ENCODE data around the gene MTHFD1L.

DNA sequence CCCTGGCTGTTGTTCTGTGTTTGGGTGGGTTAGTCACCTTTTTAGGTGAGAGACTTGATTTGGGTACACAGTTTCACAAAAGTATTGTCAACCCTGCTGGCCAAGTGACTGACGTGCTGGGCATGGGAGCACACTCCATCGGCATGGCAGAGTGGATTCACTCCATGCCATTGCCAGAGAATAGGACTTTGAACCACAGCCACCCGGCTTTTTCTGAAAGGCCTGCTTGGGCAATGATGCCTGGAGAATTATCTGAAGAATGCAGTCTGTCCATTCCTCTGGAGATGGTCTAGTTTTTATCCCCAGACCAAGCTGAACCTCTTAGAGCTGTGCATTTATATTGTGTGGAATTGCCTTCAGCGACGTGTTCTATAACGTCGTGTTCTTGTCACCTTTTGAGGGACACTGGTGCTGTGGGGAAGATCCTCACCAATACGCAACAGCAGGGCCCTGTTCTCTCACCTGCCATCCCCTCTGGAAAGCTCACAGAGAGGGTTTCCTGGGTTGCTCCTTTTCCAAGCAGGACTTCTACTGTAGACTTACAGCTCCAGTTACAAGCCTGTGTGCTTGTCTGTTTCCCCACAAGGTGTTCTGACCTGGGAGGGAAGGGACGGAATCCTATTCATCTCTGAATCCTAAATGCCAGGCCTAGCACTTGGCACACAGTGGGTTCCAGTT lies 190.9 kb downstream of the MTHFD1L start:
- TF ChIP-seq, protein P1, sequence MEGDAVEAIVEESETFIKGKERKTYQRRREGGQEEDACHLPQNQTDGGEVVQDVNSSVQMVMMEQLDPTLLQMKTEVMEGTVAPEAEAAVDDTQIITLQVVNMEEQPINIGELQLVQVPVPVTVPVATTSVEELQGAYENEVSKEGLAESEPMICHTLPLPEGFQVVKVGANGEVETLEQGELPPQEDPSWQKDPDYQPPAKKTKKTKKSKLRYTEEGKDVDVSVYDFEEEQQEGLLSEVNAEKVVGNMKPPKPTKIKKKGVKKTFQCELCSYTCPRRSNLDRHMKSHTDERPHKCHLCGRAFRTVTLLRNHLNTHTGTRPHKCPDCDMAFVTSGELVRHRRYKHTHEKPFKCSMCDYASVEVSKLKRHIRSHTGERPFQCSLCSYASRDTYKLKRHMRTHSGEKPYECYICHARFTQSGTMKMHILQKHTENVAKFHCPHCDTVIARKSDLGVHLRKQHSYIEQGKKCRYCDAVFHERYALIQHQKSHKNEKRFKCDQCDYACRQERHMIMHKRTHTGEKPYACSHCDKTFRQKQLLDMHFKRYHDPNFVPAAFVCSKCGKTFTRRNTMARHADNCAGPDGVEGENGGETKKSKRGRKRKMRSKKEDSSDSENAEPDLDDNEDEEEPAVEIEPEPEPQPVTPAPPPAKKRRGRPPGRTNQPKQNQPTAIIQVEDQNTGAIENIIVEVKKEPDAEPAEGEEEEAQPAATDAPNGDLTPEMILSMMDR (IDR thresholded peaks at IDR 0.05; ENCODE audit: control extremely low read depth in 1 of 3, insufficient read depth in 1 of 3, low read depth in 1 of 3, low read length in 3 of 3) = no peak
- TF ChIP-seq BRCA1 (IDR thresholded peaks at IDR 0.05; ENCODE audit: low read depth, low read length) (no peak), POLR2AphosphoS5 (IDR thresholded peaks at IDR 0.05; ENCODE audit: low read depth, low read length) (no peak), RBBP5 (IDR thresholded peaks at IDR 0.05; ENCODE audit: borderline replicate concordance, low read depth, low read length) (no peak), TAF1 (IDR thresholded peaks at IDR 0.05; ENCODE audit: low read depth, low read length) (no peak), YY1 (IDR thresholded peaks at IDR 0.05; ENCODE audit: low read depth, low read length) (no peak)
- TF ChIP-seq, protein P2, sequence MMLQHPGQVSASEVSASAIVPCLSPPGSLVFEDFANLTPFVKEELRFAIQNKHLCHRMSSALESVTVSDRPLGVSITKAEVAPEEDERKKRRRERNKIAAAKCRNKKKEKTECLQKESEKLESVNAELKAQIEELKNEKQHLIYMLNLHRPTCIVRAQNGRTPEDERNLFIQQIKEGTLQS (IDR thresholded peaks at IDR 0.05; ENCODE audit: insufficient read depth, low read depth, low read length) = no peak
- TF ChIP-seq, protein P3, sequence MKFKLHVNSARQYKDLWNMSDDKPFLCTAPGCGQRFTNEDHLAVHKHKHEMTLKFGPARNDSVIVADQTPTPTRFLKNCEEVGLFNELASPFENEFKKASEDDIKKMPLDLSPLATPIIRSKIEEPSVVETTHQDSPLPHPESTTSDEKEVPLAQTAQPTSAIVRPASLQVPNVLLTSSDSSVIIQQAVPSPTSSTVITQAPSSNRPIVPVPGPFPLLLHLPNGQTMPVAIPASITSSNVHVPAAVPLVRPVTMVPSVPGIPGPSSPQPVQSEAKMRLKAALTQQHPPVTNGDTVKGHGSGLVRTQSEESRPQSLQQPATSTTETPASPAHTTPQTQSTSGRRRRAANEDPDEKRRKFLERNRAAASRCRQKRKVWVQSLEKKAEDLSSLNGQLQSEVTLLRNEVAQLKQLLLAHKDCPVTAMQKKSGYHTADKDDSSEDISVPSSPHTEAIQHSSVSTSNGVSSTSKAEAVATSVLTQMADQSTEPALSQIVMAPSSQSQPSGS (IDR thresholded peaks at IDR 0.05; ENCODE audit: low read length) = no peak

Measured in H1 (cell line).